SK-N-SH (cell line): ENCODE data around the gene CDH12.

Experiments used
- EP300 ChIP-seq, 2 experiments: IDR thresholded peaks; 2 replicates each; pipeline versions ENCODE4 v1.4.0 to v1.6.1; 2012; ENCODE audit warnings: borderline replicate concordance in 1 of 2, low read depth in 1 of 2, low read length in 1 of 2
- MAX ChIP-seq: IDR thresholded peaks from 2 replicates; pipeline ENCODE4 v1.4.0; 2012; ENCODE audit warnings: low read depth
- POLR2AphosphoS5 ChIP-seq: IDR thresholded peaks from 2 replicates; pipeline ENCODE4 v1.6.1; 2012; ENCODE audit warnings: low read depth, low read length
- RAD21 ChIP-seq: IDR thresholded peaks from 2 replicates; pipeline ENCODE4 v1.6.1; 2012; ENCODE audit warnings: mild to moderate bottlenecking, low read length
- REST ChIP-seq: IDR thresholded peaks from 2 replicates; pipeline ENCODE4 v1.6.1; 2012; ENCODE audit warnings: mild to moderate bottlenecking, low read depth, low read length, moderate library complexity
- RFX5 ChIP-seq: IDR thresholded peaks from 2 replicates; pipeline ENCODE4 v1.6.1; 2012; ENCODE audit warnings: mild to moderate bottlenecking, improper control_type of control experiment, low read length
- TF ChIP-seq, protein P1 (sequence below): fragments of 200-600 bp; sonication (generic); IDR thresholded peaks from 2 replicates; pipeline ENCODE4 v1.6.1; 2017; ENCODE audit warnings: antibody characterized with exemption, mild to moderate bottlenecking, moderate library complexity

- TF ChIP-seq REST (no peak), RFX5 (no peak), EP300 (IDR thresholded peaks at IDR 0.05; ENCODE audit: borderline replicate concordance in 1 of 2, low read depth in 1 of 2, low read length in 1 of 2) (no peak), RAD21 (no peak), POLR2AphosphoS5 (no peak), MAX (no peak)
- TF ChIP-seq, protein P1, sequence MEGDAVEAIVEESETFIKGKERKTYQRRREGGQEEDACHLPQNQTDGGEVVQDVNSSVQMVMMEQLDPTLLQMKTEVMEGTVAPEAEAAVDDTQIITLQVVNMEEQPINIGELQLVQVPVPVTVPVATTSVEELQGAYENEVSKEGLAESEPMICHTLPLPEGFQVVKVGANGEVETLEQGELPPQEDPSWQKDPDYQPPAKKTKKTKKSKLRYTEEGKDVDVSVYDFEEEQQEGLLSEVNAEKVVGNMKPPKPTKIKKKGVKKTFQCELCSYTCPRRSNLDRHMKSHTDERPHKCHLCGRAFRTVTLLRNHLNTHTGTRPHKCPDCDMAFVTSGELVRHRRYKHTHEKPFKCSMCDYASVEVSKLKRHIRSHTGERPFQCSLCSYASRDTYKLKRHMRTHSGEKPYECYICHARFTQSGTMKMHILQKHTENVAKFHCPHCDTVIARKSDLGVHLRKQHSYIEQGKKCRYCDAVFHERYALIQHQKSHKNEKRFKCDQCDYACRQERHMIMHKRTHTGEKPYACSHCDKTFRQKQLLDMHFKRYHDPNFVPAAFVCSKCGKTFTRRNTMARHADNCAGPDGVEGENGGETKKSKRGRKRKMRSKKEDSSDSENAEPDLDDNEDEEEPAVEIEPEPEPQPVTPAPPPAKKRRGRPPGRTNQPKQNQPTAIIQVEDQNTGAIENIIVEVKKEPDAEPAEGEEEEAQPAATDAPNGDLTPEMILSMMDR: no peak
These were observed 43.0 kb upstream of the CDH12 start for GRCh38 chr5:22896152-22896551.
